ENCODE results near the gene RAB7A. TPM values are rescaled to one million over a fixed set of nuclear protein-coding genes. Genes with fewer than 3 reads are reported as not detected.
"Not testable (repeated sequence)": the region's sequence is repeated elsewhere in the genome, so short reads cannot be mapped to it uniquely, and the experiment has no call there.

The RAB7A gene
- total RNA-seq, 4 donors from 2014 or later, result 70.7 to 109 (median 92.3) TPM

GRCh38 chr3:128763967-128764366 is 38.0 kb downstream of the RAB7A start:
- H3K27ac ChIP-seq, result no peak overlapping the region
- no peak overlapping the region for H3K4me3 ChIP-seq
- WGBS, 2 donors, result 76 to 93% methylated on average over 5 of the region's 5 CpGs
- intact Hi-C loops (cut with DNase I), result no loop called here
- TF ChIP-seq, protein P1, sequence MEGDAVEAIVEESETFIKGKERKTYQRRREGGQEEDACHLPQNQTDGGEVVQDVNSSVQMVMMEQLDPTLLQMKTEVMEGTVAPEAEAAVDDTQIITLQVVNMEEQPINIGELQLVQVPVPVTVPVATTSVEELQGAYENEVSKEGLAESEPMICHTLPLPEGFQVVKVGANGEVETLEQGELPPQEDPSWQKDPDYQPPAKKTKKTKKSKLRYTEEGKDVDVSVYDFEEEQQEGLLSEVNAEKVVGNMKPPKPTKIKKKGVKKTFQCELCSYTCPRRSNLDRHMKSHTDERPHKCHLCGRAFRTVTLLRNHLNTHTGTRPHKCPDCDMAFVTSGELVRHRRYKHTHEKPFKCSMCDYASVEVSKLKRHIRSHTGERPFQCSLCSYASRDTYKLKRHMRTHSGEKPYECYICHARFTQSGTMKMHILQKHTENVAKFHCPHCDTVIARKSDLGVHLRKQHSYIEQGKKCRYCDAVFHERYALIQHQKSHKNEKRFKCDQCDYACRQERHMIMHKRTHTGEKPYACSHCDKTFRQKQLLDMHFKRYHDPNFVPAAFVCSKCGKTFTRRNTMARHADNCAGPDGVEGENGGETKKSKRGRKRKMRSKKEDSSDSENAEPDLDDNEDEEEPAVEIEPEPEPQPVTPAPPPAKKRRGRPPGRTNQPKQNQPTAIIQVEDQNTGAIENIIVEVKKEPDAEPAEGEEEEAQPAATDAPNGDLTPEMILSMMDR (IDR thresholded peaks at IDR 0.05), result no peak
- no peak for TF ChIP-seq POLR2A (IDR thresholded peaks at IDR 0.05)
- peaks cover 0 to 19% (median 4%) of the 10 kb centered on the region in 3 donors for H3K36me3 ChIP-seq
- H3K9me3 ChIP-seq, result no peaks in the 10 kb centered on the region
- no peak for DNase-seq
- H3K4me1 ChIP-seq, result peaks cover 0 to 60% (median 25%) of the 10 kb centered on the region in 3 donors
- H3K27me3 ChIP-seq, result no peaks in the 10 kb centered on the region

DNA sequence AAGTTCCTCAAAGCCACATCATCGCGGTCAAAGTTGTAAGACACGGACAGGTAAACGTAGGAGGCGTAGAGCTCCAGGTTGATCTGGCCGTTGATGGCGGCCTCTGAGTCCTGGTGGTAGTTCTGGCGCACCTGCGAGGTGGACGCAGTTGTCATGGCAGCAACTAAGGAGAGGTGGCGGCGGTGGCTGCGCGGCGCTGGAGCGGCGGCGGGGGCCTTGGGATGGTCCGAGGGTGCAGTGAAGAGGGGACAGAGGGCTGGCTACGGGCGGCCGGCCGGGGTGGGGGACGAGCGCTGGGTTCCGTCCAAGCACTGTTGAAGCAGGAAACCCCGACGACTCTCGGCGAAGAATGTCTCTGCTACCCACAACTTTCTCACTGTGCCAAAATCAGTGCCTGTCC is 38.9 kb downstream of the RAB7A start:
- 93 to 94% methylated on average over 20 to 30 of the region's 30 CpGs for WGBS, 2 donors
- H3K27ac ChIP-seq, result no peak overlapping the region
- H3K4me1 ChIP-seq, result peaks cover 0 to 60% (median 23%) of the 10 kb centered on the region in 3 donors
- TF ChIP-seq POLR2A (IDR thresholded peaks at IDR 0.05), result no peak
- TF ChIP-seq, protein P1 (IDR thresholded peaks at IDR 0.05), result no peak
- H3K4me3 ChIP-seq, result no peak overlapping the region
- peaks cover 0 to 19% (median 4%) of the 10 kb centered on the region in 3 donors for H3K36me3 ChIP-seq
- intact Hi-C loops (cut with DNase I), result no loop called here
- H3K27me3 ChIP-seq, result no peaks in the 10 kb centered on the region
- DNase-seq, result no peak
- H3K9me3 ChIP-seq, result no peaks in the 10 kb centered on the region

DNA sequence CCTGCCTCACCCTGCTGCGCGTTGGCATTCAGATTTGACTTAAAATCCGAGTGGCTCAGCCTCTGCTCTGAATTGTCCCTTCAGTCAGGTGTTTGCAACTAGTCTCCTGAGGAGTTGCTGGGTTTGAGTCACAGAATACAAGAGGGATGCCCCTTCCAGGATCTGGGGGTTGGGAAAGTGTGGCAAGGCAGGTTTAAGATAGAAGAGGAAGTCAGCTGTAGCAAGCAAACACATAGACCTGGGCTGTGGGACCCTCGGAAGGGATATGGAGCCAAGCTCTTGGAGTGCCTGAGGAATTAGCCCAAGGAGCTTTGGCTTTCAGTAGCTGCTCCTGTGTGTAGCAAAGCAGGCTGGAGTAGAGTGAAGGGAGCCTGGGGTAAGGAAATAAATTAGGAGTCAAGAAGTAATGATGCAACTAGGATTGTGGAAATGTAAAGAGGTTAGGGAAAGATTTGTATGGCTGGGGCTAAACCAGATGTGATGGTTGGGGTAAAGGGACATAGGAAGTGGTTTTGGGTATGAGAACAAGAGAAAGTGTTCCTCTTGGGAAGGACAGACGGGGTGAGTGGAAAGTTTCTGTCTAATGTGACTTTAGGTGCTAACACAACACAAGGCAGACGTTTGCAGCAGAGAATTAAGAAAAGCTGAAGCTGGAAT is 41.2 kb downstream of the RAB7A start:
- H3K9me3 ChIP-seq, result no peaks in the 10 kb centered on the region
- 69 to 71% methylated on average over 5 to 6 of the region's 6 CpGs for WGBS, 2 donors
- peaks cover 0 to 19% (median 4%) of the 10 kb centered on the region in 3 donors for H3K36me3 ChIP-seq
- no peaks in the 10 kb centered on the region for H3K27me3 ChIP-seq
- H3K4me1 ChIP-seq, result peaks cover 0 to 57% (median 19%) of the 10 kb centered on the region in 3 donors
- TF ChIP-seq POLR2A (IDR thresholded peaks at IDR 0.05), result no peak
- TF ChIP-seq, protein P1 (IDR thresholded peaks at IDR 0.05), result no peak
- H3K4me3 ChIP-seq, result no peak overlapping the region
- no peak for DNase-seq
- H3K27ac ChIP-seq, result no peak overlapping the region
- intact Hi-C loops (cut with DNase I), result no loop called here

DNA sequence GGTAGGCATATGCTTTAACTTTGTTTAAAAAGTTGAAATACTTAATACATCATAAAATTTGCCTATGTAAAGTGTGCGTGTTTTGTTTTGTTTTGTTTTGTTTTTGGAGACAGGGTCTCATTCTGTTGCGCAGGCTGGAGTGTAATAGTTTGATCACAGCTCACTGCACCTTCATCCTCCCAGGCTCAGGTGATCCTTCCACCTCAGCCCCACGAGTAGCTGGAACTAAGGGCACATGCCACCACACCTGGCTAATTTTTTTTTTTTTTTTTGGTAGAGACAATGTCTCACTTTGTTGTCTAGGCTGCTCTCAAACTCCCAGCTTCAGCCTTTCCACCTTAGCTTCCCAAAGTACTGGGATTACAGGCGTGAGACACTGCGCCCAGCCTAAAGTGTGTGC is 42.5 kb downstream of the RAB7A start:
- Histone ChIP-seq H3K4me3 (no peak overlapping the region), H3K27me3 (no peaks in the 10 kb centered on the region), H3K36me3 (peaks cover 0 to 19% (median 4%) of the 10 kb centered on the region in 3 donors), H3K9me3 (no peaks in the 10 kb centered on the region), H3K4me1 (peaks cover 0 to 54% (median 19%) of the 10 kb centered on the region in 3 donors), H3K27ac (no peak overlapping the region)
- WGBS, 2 donors, result 79 to 84% methylated on average over 5 of the region's 5 CpGs
- no peak for TF ChIP-seq POLR2A (IDR thresholded peaks at IDR 0.05)
- TF ChIP-seq, protein P1 (IDR thresholded peaks at IDR 0.05), result no peak
- no peak for DNase-seq
- intact Hi-C loops (cut with DNase I), result no loop called here

- peaks cover 0 to 3% (median 1%) of the 10 kb centered on the region in 3 donors for H3K36me3 ChIP-seq
- peaks cover 0 to 72% (median 19%) of the 10 kb centered on the region in 3 donors for H3K4me1 ChIP-seq
Observed at GRCh38 chr3:128770387-128770786, 44.4 kb downstream of the RAB7A start.

GRCh38 chr3:128773189-128773588 is 47.2 kb downstream of the RAB7A start:
- WGBS, 2 donors, result no CpG with 5 or more reads among the region's 31 CpGs
- H3K36me3 ChIP-seq; H3K27me3 ChIP-seq; DNase-seq; intact Hi-C loops (cut with DNase I); H3K9me3 ChIP-seq; H3K4me3 ChIP-seq; H3K27ac ChIP-seq: not testable (repeated sequence)
- peaks cover 4 to 58% (median 18%) of the 10 kb centered on the region in 3 donors for H3K4me1 ChIP-seq

More at GRCh38 chr3:128770387-128770786, 44.4 kb downstream of the RAB7A start:
- no peaks in the 10 kb centered on the region for H3K9me3 ChIP-seq
- TF ChIP-seq, protein P1 (IDR thresholded peaks at IDR 0.05), result no peak
- TF ChIP-seq POLR2A (IDR thresholded peaks at IDR 0.05), result no peak
- DNase-seq, result no peak
- H3K27ac ChIP-seq, result no peak overlapping the region
- intact Hi-C loops (cut with DNase I), result no loop called here
- 87 to 91% methylated on average over 4 of the region's 4 CpGs for WGBS, 2 donors
- H3K4me3 ChIP-seq, result no peak overlapping the region
- no peaks in the 10 kb centered on the region for H3K27me3 ChIP-seq

- H3K27me3 ChIP-seq; H3K9me3 ChIP-seq; intact Hi-C loops (cut with DNase I); H3K4me3 ChIP-seq; DNase-seq; H3K27ac ChIP-seq; H3K36me3 ChIP-seq: not testable (repeated sequence)
- peaks cover 4 to 57% (median 14%) of the 10 kb centered on the region in 3 donors for H3K4me1 ChIP-seq
- WGBS, 2 donors, result 100% methylated on average over 1 of the region's 6 CpGs
Observed at GRCh38 chr3:128773592-128773991, 47.6 kb downstream of the RAB7A start.
